HEK293 (cell line): ENCODE data around the gene DLEC1.

Experiments used
- CTCF ChIA-PET: fragments of 350-600 bp; formaldehyde crosslinking; extraction: SDS; loops from one replicate; lab custom pipeline; 2021; ENCODE audit warnings: antibody characterized with exemption; lab: Yijun Ruan, JAX
- POLR2A ChIA-PET: fragments of 300-600 bp; formaldehyde crosslinking; extraction: SDS; loops from one replicate; lab custom pipeline; 2020; ENCODE audit warnings: antibody characterized with exemption, inconsistent platforms; lab: Yijun Ruan, JAX
- H3K27ac ChIP-seq: fragments of 200-500 bp; sonication (Bioruptor generic); 2 replicates; pipeline ENCODE4 v1.5.1; 2014; ENCODE audit warnings: low read depth, low read length, control low read depth, inconsistent platforms; ENCODE audit errors: extremely low read depth
- H3K36me3 ChIP-seq, 2 experiments: fragments of 200-500 bp in 1 of 2; sonication (Bioruptor generic) in 1 of 2; 1 replicate in 1 of 2; 2 replicates in 1 of 2; pipeline ENCODE4 v1.5.1; 2014 to 2017; ENCODE audit warnings: inconsistent platforms in 2 of 2, low read length in 2 of 2; ENCODE audit not compliant: control insufficient read depth in 2 of 2, insufficient read depth in 1 of 2
- H3K4me1 ChIP-seq: fragments of 200-500 bp; sonication (Bioruptor generic); 2 replicates; pipeline ENCODE4 v1.5.1; 2014; ENCODE audit warnings: mild to moderate bottlenecking, low read length, inconsistent platforms; ENCODE audit not compliant: control insufficient read depth, insufficient read depth
- H3K4me3 ChIP-seq: 2 replicates; pipeline ENCODE4 v1.5.1; 2011; ENCODE audit warnings: low read depth, mild to moderate bottlenecking, control low read depth, low read length, moderate library complexity
- H3K9me3 ChIP-seq: fragments of 200-500 bp; sonication (Bioruptor generic); 2 replicates; pipeline ENCODE4 v1.5.1; 2014; ENCODE audit warnings: low read depth, low read length, inconsistent platforms; ENCODE audit not compliant: control insufficient read depth, insufficient read depth
- EGR2 ChIP-seq: fragments of 450-650 bp; formaldehyde crosslinking; IDR thresholded peaks from 2 replicates; pipeline ENCODE4 v1.5.1; 2016; ENCODE audit warnings: low read depth, missing biosample characterization, missing genetic modification characterization
- ZNF132 ChIP-seq: fragments of 450-650 bp; formaldehyde crosslinking; IDR thresholded peaks from 2 replicates; pipeline ENCODE4 v1.5.1; 2017; ENCODE audit warnings: missing biosample characterization, missing genetic modification characterization, borderline replicate concordance
- ZNF202 ChIP-seq: fragments of 450-650 bp; formaldehyde crosslinking; IDR thresholded peaks from 2 replicates; pipeline ENCODE4 v1.5.1; 2016; ENCODE audit warnings: missing biosample characterization, missing genetic modification characterization, borderline replicate concordance
- ZNF211 ChIP-seq: fragments of 450-650 bp; formaldehyde crosslinking; IDR thresholded peaks from 2 replicates; pipeline ENCODE4 v1.5.1; 2016; ENCODE audit warnings: low read depth, missing biosample characterization, missing genetic modification characterization
- ZNF23 ChIP-seq: fragments of 450-650 bp; formaldehyde crosslinking; IDR thresholded peaks from 2 replicates; pipeline ENCODE4 v1.5.1; 2016; ENCODE audit warnings: missing biosample characterization, missing genetic modification characterization, borderline replicate concordance
- ZNF335 ChIP-seq: fragments of 450-650 bp; formaldehyde crosslinking; conservative IDR thresholded peaks from 2 replicates; pipeline ENCODE4 v1.5.1; 2016; ENCODE audit warnings: missing biosample characterization, missing genetic modification characterization
- ZNF37A ChIP-seq: fragments of 450-650 bp; IDR thresholded peaks from 2 replicates; pipeline ENCODE4 v1.5.1; 2018; ENCODE audit warnings: missing biosample characterization, missing genetic modification characterization
- ZNF514 ChIP-seq: fragments of 450-650 bp; formaldehyde crosslinking; IDR thresholded peaks from 2 replicates; pipeline ENCODE4 v1.5.1; 2016; ENCODE audit warnings: missing biosample characterization, missing genetic modification characterization
- ZNF571 ChIP-seq: fragments of 450-650 bp; formaldehyde crosslinking; IDR thresholded peaks from 2 replicates; pipeline ENCODE4 v1.5.0; 2017; ENCODE audit warnings: missing biosample characterization, missing genetic modification characterization
- ZNF629 ChIP-seq: fragments of 450-650 bp; formaldehyde crosslinking; IDR thresholded peaks from 2 replicates; pipeline ENCODE4 v1.5.1; 2017; ENCODE audit warnings: missing biosample characterization, missing genetic modification characterization
- ZNF777 ChIP-seq: fragments of 450-650 bp; formaldehyde crosslinking; IDR thresholded peaks from 2 replicates; pipeline ENCODE4 v1.5.1; 2017; ENCODE audit warnings: missing biosample characterization, missing genetic modification characterization, borderline replicate concordance
- TF ChIP-seq, protein P1 (sequence below): fragments of 450-650 bp; formaldehyde crosslinking; IDR thresholded peaks from 2 replicates; pipeline ENCODE4 v1.5.1; 2016; ENCODE audit warnings: missing biosample characterization, missing genetic modification characterization
- TF ChIP-seq, protein P2 (sequence below): fragments of 450-650 bp; formaldehyde crosslinking; IDR thresholded peaks from 2 replicates; pipeline ENCODE4 v1.5.1; 2016; ENCODE audit warnings: missing biosample characterization, missing genetic modification characterization
- TF ChIP-seq, protein P3 (sequence below): sonication (generic); formaldehyde crosslinking; IDR thresholded peaks from 2 replicates; pipeline ENCODE4 v1.8.1; 2022; ENCODE audit warnings: mild to moderate bottlenecking, moderate library complexity, missing genetic modification reagents
- TF ChIP-seq, protein P4 (sequence below): fragments of 450-650 bp; formaldehyde crosslinking; IDR thresholded peaks from 2 replicates; pipeline ENCODE4 v1.5.1; 2016; ENCODE audit warnings: missing biosample characterization, missing genetic modification characterization, borderline replicate concordance
- TF ChIP-seq, protein P5 (sequence below): fragments of 450-650 bp; formaldehyde crosslinking; IDR thresholded peaks from 2 replicates; pipeline ENCODE4 v1.5.1; 2016; ENCODE audit warnings: missing biosample characterization, missing genetic modification characterization

DLEC1 gene, protein sequence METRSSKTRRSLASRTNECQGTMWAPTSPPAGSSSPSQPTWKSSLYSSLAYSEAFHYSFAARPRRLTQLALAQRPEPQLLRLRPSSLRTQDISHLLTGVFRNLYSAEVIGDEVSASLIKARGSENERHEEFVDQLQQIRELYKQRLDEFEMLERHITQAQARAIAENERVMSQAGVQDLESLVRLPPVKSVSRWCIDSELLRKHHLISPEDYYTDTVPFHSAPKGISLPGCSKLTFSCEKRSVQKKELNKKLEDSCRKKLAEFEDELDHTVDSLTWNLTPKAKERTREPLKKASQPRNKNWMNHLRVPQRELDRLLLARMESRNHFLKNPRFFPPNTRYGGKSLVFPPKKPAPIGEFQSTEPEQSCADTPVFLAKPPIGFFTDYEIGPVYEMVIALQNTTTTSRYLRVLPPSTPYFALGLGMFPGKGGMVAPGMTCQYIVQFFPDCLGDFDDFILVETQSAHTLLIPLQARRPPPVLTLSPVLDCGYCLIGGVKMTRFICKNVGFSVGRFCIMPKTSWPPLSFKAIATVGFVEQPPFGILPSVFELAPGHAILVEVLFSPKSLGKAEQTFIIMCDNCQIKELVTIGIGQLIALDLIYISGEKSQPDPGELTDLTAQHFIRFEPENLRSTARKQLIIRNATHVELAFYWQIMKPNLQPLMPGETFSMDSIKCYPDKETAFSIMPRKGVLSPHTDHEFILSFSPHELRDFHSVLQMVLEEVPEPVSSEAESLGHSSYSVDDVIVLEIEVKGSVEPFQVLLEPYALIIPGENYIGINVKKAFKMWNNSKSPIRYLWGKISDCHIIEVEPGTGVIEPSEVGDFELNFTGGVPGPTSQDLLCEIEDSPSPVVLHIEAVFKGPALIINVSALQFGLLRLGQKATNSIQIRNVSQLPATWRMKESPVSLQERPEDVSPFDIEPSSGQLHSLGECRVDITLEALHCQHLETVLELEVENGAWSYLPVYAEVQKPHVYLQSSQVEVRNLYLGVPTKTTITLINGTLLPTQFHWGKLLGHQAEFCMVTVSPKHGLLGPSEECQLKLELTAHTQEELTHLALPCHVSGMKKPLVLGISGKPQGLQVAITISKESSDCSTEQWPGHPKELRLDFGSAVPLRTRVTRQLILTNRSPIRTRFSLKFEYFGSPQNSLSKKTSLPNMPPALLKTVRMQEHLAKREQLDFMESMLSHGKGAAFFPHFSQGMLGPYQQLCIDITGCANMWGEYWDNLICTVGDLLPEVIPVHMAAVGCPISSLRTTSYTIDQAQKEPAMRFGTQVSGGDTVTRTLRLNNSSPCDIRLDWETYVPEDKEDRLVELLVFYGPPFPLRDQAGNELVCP (N-terminal part only)

DNA sequence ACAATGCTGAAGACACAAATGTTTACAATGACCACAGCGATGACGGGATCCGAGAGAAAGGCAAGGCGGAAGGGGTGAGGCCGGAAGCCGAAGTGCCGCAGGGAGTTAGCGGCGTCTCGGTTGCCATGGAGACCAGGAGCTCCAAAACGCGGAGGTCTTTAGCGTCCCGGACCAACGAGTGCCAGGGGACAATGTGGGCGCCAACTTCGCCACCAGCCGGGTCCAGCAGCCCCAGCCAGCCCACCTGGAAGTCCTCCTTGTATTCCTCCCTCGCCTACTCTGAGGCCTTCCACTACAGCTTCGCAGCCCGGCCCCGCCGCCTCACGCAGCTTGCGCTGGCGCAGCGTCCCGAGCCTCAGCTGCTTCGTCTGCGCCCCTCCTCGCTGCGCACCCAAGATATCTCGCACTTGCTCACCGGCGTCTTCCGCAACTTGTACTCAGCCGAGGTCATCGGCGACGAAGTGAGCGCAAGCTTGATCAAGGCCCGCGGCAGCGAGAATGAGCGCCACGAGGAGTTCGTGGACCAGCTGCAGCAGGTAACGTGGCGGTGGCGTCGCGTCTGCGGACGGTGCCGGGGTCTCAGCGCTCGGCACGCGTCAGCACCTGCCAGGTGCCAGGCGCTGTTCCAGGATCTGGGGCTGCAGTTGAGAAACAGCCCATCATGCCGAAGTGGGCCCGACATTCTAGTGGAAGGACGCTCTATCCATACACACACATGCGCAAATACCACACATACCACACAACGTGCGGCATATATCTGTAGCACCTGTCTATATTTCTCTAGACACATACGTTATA, at the start of gene DLEC1:
Gene DLEC1, plus strand, starts transcription at position 108 of the 798 bp plus-strand sequence. Its CDS starts 18 bp downstream, at position 126.
- CTCF ChIA-PET, result interaction anchor here (0.6 kb wide), 1 partner anchor 107 kb away, joined by 7 read pairs; no protein-coding TSS in a partner anchor
- TF ChIP-seq, protein P1, sequence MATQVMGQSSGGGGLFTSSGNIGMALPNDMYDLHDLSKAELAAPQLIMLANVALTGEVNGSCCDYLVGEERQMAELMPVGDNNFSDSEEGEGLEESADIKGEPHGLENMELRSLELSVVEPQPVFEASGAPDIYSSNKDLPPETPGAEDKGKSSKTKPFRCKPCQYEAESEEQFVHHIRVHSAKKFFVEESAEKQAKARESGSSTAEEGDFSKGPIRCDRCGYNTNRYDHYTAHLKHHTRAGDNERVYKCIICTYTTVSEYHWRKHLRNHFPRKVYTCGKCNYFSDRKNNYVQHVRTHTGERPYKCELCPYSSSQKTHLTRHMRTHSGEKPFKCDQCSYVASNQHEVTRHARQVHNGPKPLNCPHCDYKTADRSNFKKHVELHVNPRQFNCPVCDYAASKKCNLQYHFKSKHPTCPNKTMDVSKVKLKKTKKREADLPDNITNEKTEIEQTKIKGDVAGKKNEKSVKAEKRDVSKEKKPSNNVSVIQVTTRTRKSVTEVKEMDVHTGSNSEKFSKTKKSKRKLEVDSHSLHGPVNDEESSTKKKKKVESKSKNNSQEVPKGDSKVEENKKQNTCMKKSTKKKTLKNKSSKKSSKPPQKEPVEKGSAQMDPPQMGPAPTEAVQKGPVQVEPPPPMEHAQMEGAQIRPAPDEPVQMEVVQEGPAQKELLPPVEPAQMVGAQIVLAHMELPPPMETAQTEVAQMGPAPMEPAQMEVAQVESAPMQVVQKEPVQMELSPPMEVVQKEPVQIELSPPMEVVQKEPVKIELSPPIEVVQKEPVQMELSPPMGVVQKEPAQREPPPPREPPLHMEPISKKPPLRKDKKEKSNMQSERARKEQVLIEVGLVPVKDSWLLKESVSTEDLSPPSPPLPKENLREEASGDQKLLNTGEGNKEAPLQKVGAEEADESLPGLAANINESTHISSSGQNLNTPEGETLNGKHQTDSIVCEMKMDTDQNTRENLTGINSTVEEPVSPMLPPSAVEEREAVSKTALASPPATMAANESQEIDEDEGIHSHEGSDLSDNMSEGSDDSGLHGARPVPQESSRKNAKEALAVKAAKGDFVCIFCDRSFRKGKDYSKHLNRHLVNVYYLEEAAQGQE (tag by site-specific recombination), result no peak
- TF ChIP-seq, protein P2, sequence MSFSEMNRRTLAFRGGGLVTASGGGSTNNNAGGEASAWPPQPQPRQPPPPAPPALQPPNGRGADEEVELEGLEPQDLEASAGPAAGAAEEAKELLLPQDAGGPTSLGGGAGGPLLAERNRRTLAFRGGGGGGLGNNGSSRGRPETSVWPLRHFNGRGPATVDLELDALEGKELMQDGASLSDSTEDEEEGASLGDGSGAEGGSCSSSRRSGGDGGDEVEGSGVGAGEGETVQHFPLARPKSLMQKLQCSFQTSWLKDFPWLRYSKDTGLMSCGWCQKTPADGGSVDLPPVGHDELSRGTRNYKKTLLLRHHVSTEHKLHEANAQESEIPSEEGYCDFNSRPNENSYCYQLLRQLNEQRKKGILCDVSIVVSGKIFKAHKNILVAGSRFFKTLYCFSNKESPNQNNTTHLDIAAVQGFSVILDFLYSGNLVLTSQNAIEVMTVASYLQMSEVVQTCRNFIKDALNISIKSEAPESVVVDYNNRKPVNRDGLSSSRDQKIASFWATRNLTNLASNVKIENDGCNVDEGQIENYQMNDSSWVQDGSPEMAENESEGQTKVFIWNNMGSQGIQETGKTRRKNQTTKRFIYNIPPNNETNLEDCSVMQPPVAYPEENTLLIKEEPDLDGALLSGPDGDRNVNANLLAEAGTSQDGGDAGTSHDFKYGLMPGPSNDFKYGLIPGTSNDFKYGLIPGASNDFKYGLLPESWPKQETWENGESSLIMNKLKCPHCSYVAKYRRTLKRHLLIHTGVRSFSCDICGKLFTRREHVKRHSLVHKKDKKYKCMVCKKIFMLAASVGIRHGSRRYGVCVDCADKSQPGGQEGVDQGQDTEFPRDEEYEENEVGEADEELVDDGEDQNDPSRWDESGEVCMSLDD (tag by site-specific recombination), result no peak
- TF ChIP-seq ZNF629 (tag by site-specific recombination) (no peak), ZNF211 (tag by site-specific recombination) (no peak), ZNF514 (tag by site-specific recombination) (no peak), EGR2 (tag by site-specific recombination) (no peak)
- H3K36me3 ChIP-seq, result no peaks in the 10 kb centered on the region
- no peaks in the 10 kb centered on the region for H3K9me3 ChIP-seq
- no peak within 1 kb of the TSS for H3K27ac ChIP-seq
- H3K4me1 ChIP-seq, result no peaks in the 10 kb centered on the region
- peak within 1 kb of the TSS; percentile 41 for H3K4me3 ChIP-seq
- POLR2A ChIA-PET, result no interaction called here

DNA sequence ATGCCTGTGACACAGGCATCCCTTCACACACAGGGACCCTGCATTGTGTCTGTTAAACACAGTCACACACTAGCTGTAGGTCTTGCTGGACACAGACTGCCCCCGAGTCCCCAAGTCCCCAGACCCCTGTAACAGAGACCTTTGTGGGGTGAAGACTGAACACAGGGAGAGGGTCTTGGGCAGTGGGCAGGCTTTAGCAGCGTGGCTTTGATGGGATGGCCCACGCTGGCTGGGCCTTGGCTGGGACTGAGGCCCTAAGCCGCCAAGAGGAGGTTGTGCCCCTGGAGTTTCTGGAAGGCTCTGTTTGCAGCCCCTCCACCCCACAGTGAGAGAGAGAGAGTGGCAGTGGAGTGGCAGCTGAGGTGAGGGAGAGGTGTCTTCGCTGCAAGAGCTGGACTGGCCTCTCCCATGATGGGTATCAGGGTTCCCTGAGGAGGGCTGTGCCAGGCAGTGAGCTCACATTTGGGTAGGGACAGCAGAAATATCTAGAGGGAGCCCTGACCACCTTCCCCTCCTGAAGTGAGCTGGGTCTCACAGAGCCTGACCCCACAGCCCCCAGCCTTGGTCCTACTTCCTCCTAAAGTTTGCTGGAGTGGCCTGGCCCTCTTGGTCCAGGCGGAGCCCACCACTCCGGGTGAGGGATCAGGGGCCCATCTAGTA, 49.1 kb upstream of the DLEC1 start:
- no peaks in the 10 kb centered on the region for H3K36me3 ChIP-seq
- H3K4me1 ChIP-seq, result no peaks in the 10 kb centered on the region
- ChIA-PET POLR2A (no interaction called here), CTCF (interaction anchor here (0.7 to 1.5 kb wide), 5 partner anchors 14 to 136 kb away, joined by 3 to 4 read pairs (median 3); no protein-coding TSS in a partner anchor)
- no peaks in the 10 kb centered on the region for H3K9me3 ChIP-seq
- no peak overlapping the region for H3K27ac ChIP-seq
- no peak overlapping the region for H3K4me3 ChIP-seq
- TF ChIP-seq, protein P3, sequence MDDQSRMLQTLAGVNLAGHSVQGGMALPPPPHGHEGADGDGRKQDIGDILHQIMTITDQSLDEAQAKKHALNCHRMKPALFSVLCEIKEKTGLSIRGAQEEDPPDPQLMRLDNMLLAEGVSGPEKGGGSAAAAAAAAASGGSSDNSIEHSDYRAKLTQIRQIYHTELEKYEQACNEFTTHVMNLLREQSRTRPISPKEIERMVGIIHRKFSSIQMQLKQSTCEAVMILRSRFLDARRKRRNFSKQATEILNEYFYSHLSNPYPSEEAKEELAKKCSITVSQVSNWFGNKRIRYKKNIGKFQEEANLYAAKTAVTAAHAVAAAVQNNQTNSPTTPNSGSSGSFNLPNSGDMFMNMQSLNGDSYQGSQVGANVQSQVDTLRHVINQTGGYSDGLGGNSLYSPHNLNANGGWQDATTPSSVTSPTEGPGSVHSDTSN (CRISPR knock-in tag), result no peak
- TF ChIP-seq, protein P4, sequence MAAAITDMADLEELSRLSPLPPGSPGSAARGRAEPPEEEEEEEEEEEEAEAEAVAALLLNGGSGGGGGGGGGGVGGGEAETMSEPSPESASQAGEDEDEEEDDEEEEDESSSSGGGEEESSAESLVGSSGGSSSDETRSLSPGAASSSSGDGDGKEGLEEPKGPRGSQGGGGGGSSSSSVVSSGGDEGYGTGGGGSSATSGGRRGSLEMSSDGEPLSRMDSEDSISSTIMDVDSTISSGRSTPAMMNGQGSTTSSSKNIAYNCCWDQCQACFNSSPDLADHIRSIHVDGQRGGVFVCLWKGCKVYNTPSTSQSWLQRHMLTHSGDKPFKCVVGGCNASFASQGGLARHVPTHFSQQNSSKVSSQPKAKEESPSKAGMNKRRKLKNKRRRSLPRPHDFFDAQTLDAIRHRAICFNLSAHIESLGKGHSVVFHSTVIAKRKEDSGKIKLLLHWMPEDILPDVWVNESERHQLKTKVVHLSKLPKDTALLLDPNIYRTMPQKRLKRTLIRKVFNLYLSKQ (tag by site-specific recombination), result no peak
- TF ChIP-seq ZNF37A (tag by site-specific recombination), result no peak
- no peak for TF ChIP-seq ZNF23 (tag by site-specific recombination)
- TF ChIP-seq ZNF202 (tag by site-specific recombination), result no peak
- no peak for TF ChIP-seq ZNF335 (tag by site-specific recombination)
- TF ChIP-seq ZNF777 (tag by site-specific recombination), result no peak
- TF ChIP-seq, protein P5, sequence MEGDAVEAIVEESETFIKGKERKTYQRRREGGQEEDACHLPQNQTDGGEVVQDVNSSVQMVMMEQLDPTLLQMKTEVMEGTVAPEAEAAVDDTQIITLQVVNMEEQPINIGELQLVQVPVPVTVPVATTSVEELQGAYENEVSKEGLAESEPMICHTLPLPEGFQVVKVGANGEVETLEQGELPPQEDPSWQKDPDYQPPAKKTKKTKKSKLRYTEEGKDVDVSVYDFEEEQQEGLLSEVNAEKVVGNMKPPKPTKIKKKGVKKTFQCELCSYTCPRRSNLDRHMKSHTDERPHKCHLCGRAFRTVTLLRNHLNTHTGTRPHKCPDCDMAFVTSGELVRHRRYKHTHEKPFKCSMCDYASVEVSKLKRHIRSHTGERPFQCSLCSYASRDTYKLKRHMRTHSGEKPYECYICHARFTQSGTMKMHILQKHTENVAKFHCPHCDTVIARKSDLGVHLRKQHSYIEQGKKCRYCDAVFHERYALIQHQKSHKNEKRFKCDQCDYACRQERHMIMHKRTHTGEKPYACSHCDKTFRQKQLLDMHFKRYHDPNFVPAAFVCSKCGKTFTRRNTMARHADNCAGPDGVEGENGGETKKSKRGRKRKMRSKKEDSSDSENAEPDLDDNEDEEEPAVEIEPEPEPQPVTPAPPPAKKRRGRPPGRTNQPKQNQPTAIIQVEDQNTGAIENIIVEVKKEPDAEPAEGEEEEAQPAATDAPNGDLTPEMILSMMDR (tag by site-specific recombination), result no peak
- no peak for TF ChIP-seq ZNF132 (tag by site-specific recombination)
- TF ChIP-seq ZNF571 (tag by site-specific recombination), result no peak
